HepG2 (cell line): Measurements from ENCODE around the gene SI. TPM values are rescaled to one million over a fixed set of nuclear protein-coding genes. Genes with fewer than 3 reads are reported as not detected.

ENCODE experiments used
- ATAC-seq: fragments of 200-7000 bp; cut with Tn5 transposase; 3 replicates; pipeline ENCODE4 v1.9.1; 2020; ENCODE audit warnings: mild to moderate bottlenecking, moderate library complexity
- BruUV-seq: library from RNA; stranded (reverse); fragments of 400-500 nt; replicated peaks from 2 replicates; lab custom pipeline; 2021; lab: Mats Ljungman, UMichigan
- CTCF ChIA-PET: fragments of 300-600 bp; formaldehyde crosslinking; extraction: SDS; loops from one replicate; lab custom pipeline; 2021; ENCODE audit warnings: low total read pairs, inconsistent platforms, low intra/inter-chr PET ratio; lab: Yijun Ruan, JAX
- POLR2A ChIA-PET: fragments of 350-600 bp; sonication (Branson Sonifier 250); formaldehyde crosslinking; loops from one replicate; lab custom pipeline; 2020; ENCODE audit warnings: antibody characterized with exemption, inconsistent platforms; lab: Yijun Ruan, JAX
- DNase-seq: peaks from one replicate; pipeline ENCODE4 v3.0.0-alpha.2; 2015; ENCODE audit warnings: low spot score
- FAIRE-seq: peaks from 3 replicates; lab custom pipeline; 2011; peaks lifted over from hg19 to GRCh38; lab: Jason Lieb, UNC
- H2AFZ ChIP-seq: one replicate; pipeline ENCODE4 v1.6.1; 2011; ENCODE audit warnings: low read length, inconsistent platforms
- H3K27ac ChIP-seq: fragments of 300-600 bp; 3 replicates; pipeline ENCODE4 v1.8.0; 2011; ENCODE audit warnings: mixed run types, mild to moderate bottlenecking, mixed read lengths, low read length, inconsistent platforms; ENCODE audit not compliant: insufficient read depth; ENCODE audit errors: extremely low read length
- H3K27me3 ChIP-seq, 2 experiments: fragments of 200-600 bp in 1 of 2; 2 replicates in 1 of 2; 3 replicates in 1 of 2; pipeline versions ENCODE4 v1.6.0 to v1.8.0; 2011; ENCODE audit warnings: low read length in 2 of 2, mild to moderate bottlenecking in 2 of 2, moderate library complexity in 2 of 2, inconsistent platforms in 1 of 2; ENCODE audit not compliant: insufficient read depth in 2 of 2, control insufficient read depth in 1 of 2
- H3K36me3 ChIP-seq, 2 experiments: fragments of 200-600 bp in 1 of 2; replicated peaks in 1 of 2; 2 replicates in 1 of 2; 3 replicates in 1 of 2; pipeline versions ENCODE4 v1.5.1 to v1.8.0; 2011; ENCODE audit warnings: low read length in 2 of 2, inconsistent platforms in 1 of 2; ENCODE audit not compliant: insufficient read depth in 2 of 2, control insufficient read depth in 1 of 2
- H3K4me1 ChIP-seq: 2 replicates; pipeline ENCODE4 v1.5.1; 2012; ENCODE audit warnings: low read length, inconsistent platforms; ENCODE audit not compliant: insufficient read depth
- H3K4me2 ChIP-seq: 2 replicates; pipeline ENCODE4 v1.6.0; 2011; ENCODE audit warnings: low read depth, low read length, inconsistent platforms
- H3K4me3 ChIP-seq, 3 experiments: fragments of 200-600 bp in 1 of 3; sonication (generic), shearing (Covaris generic) in 1 of 3; replicated peaks in 1 of 3; 2 replicates each; pipeline ENCODE4 v1.5.1; 2011 to 2016; ENCODE audit warnings: low read length in 3 of 3, inconsistent platforms in 2 of 3, low read depth in 2 of 3, mild to moderate bottlenecking in 2 of 3, control low read depth in 1 of 3, mixed read lengths in 1 of 3; ENCODE audit not compliant: insufficient read depth in 1 of 3
- H3K79me2 ChIP-seq: one replicate; pipeline ENCODE4 v1.6.1; 2011; ENCODE audit warnings: low read length, inconsistent platforms; ENCODE audit not compliant: insufficient read depth
- H3K9ac ChIP-seq: 2 replicates; pipeline ENCODE4 v1.6.0; 2011; ENCODE audit warnings: mild to moderate bottlenecking, low read depth, low read length, inconsistent platforms; ENCODE audit not compliant: insufficient read depth
- H3K9me3 ChIP-seq: 2 replicates; pipeline ENCODE4 v1.5.1; 2012; ENCODE audit warnings: mild to moderate bottlenecking, low read length
- H4K20me1 ChIP-seq: 2 replicates; pipeline ENCODE4 v1.6.0; 2011; ENCODE audit warnings: inconsistent platforms, mild to moderate bottlenecking, low read length, moderate library complexity; ENCODE audit not compliant: insufficient read depth
- AKAP8 ChIP-seq: sonication (generic); formaldehyde crosslinking; IDR thresholded peaks from 2 replicates; pipeline ENCODE4 v1.5.1; 2020; ENCODE audit warnings: mild to moderate bottlenecking, missing genetic modification reagents
- BORCS8-MEF2B ChIP-seq: sonication (generic); formaldehyde crosslinking; IDR thresholded peaks from 2 replicates; pipeline ENCODE4 v1.8.0; 2022; ENCODE audit warnings: mild to moderate bottlenecking, missing genetic modification reagents
- ELF4 ChIP-seq: sonication (generic); formaldehyde crosslinking; IDR thresholded peaks from 2 replicates; pipeline ENCODE4 v1.5.0; 2020; ENCODE audit warnings: missing genetic modification reagents, mild to moderate bottlenecking, moderate library complexity, borderline replicate concordance
- MAZ ChIP-seq, 2 experiments: sonication (generic) in 1 of 2; formaldehyde crosslinking in 1 of 2; IDR thresholded peaks; 2 replicates each; pipeline versions ENCODE4 v1.5.0 to v1.6.1; 2012 to 2020; ENCODE audit warnings: low read depth in 2 of 2, mild to moderate bottlenecking in 2 of 2, borderline replicate concordance in 1 of 2, improper control_type of control experiment in 1 of 2, low read length in 1 of 2, missing genetic modification reagents in 1 of 2, moderate library complexity in 1 of 2
- PHF5A ChIP-seq: IDR thresholded peaks from one replicate; pipeline ENCODE4 v1.6.1; 2018; ENCODE audit warnings: low read depth, missing genetic modification reagents; ENCODE audit not compliant: unreplicated experiment
- ZKSCAN1 ChIP-seq: fragments of 150-350 bp; IDR thresholded peaks from 2 replicates; pipeline ENCODE4 v1.6.1; 2014; ENCODE audit warnings: low read length
- ZNF143 ChIP-seq: sonication (generic); formaldehyde crosslinking; IDR thresholded peaks from 2 replicates; pipeline ENCODE4 v1.4.0; 2020; ENCODE audit warnings: missing genetic modification reagents
- ZNF282 ChIP-seq: fragments of 450-650 bp; IDR thresholded peaks from 2 replicates; pipeline ENCODE4 v1.6.1; 2018; ENCODE audit not compliant: partially characterized antibody
- WGBS: methylation state at CpG from one replicate; pipeline ENCODE4 v1.1.6; 2017; ENCODE audit warnings: low lambda C conversion rate; 5-methylcytosine and 5-hydroxymethylcytosine counted together
- in situ Hi-C: cut with HindIII; loops from 2 replicates; pipeline ENCODE4 v1.10.0; 2017; ENCODE audit warnings: low pct_unique_long_range_greater_than_20kb; ENCODE audit not compliant: extremely low pct_ligation_motif_present
- intact Hi-C: fragments of 100-400 bp; cut with micrococcal nuclease; formaldehyde crosslinking; loops from one replicate; pipeline ENCODE4 v1.10.0; 2022; ENCODE audit not compliant: unreplicated experiment
- polyA plus RNA-seq, 8 experiments: library from polyadenylated mRNA; depleted of rRNA in 3 of 8; stranded (reverse) in 7 of 8; unstranded in 1 of 8; fragments of >200 nt; fragmentation: Illumina TruSeq in 4 of 8; extraction: Trizol in 4 of 8; gene quantifications; 2 replicates each; pipeline versions ENCODE4 v1.2.1 to v1.2.3, GENCODE V29; 2011 to 2016; ENCODE audit warnings: low read depth in 4 of 8, missing spikeins in 1 of 8, mixed read lengths in 1 of 8; ENCODE audit not compliant: insufficient read depth in 1 of 8
- total RNA-seq, 5 experiments: library from RNA; depleted of rRNA; stranded (reverse); fragments of >200 nt; fragmentation: Illumina TruSeq; extraction: Trizol; gene quantifications; 2 replicates each; pipeline ENCODE4 v1.2.3, GENCODE V29; 2016; ENCODE audit warnings: low read depth in 1 of 5
- TF ChIP-seq, protein P1 (sequence below): sonication (generic); formaldehyde crosslinking; IDR thresholded peaks from 2 replicates; pipeline ENCODE4 v1.4.0; 2020; ENCODE audit warnings: mild to moderate bottlenecking, missing genetic modification reagents
- TF ChIP-seq, protein P2 (sequence below): sonication (generic); formaldehyde crosslinking; IDR thresholded peaks from 2 replicates; pipeline ENCODE4 v1.5.0; 2020; ENCODE audit warnings: mild to moderate bottlenecking, missing genetic modification reagents
- TF ChIP-seq, protein P3 (sequence below): IDR thresholded peaks from 2 replicates; pipeline ENCODE4 v1.6.1; 2016; ENCODE audit warnings: control low read depth

SI gene
- total and polyA plus RNA-seq, 2 of the 13 experiments (the other 11 are each of a cell fraction or from before 2014, with no cell fraction given): not detected

DNA sequence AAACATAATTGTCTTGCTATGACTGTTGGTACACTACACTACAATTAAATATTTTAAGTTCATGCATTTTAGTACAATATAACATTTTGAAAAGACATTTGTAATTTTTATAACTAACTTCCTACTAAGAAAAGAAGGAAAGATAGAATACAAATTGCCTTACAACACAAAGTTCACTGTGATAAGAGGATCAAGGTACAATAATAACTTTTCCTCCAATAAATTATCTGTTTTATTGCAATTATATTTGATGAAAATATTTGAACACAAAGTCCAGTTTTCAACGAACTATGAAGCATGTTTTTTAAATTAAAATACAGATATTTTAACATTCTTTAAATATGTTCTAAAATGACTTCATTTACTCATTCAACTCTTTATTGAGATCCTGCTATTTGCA is 33.1 kb upstream of the SI start:
- Histone ChIP-seq H3K9ac (no peak overlapping the region), H2AFZ (no peak overlapping the region), H3K4me3 (no peak overlapping the region), H3K27ac (no peak overlapping the region), H4K20me1 (no peaks in the 10 kb centered on the region), H3K79me2 (no peaks in the 10 kb centered on the region), H3K9me3 (no peaks in the 10 kb centered on the region), H3K27me3 (no peaks in the 10 kb centered on the region), H3K4me2 (no peak overlapping the region), H3K36me3 (no peaks in the 10 kb centered on the region), H3K4me1 (no peaks in the 10 kb centered on the region)
- POLR2A ChIA-PET: no interaction called here
- CTCF ChIA-PET: no interaction called here
- intact Hi-C loops: no loop called here
- BruUV-seq: no TSS peak
- FAIRE-seq: no peak
- 0% methylated on average over 1 of the region's 1 CpG for WGBS
- ATAC-seq: no peak
- in situ Hi-C loops: no loop called here
- TF ChIP-seq, protein P1, sequence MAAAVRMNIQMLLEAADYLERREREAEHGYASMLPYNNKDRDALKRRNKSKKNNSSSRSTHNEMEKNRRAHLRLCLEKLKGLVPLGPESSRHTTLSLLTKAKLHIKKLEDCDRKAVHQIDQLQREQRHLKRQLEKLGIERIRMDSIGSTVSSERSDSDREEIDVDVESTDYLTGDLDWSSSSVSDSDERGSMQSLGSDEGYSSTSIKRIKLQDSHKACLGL (CRISPR knock-in tag): no peak
- TF ChIP-seq MAZ (IDR thresholded peaks at IDR 0.05; ENCODE audit: borderline replicate concordance, low read depth, low read length) (no peak), MAZ (CRISPR knock-in tag; IDR thresholded peaks at IDR 0.05; ENCODE audit: low read depth) (no peak), ZKSCAN1 (no peak), BORCS8-MEF2B (CRISPR knock-in tag) (no peak), ZNF282 (no peak), PHF5A (CRISPR knock-in tag) (no peak), ELF4 (CRISPR knock-in tag) (no peak), ZNF143 (no peak), AKAP8 (no peak)
- TF ChIP-seq, protein P2, sequence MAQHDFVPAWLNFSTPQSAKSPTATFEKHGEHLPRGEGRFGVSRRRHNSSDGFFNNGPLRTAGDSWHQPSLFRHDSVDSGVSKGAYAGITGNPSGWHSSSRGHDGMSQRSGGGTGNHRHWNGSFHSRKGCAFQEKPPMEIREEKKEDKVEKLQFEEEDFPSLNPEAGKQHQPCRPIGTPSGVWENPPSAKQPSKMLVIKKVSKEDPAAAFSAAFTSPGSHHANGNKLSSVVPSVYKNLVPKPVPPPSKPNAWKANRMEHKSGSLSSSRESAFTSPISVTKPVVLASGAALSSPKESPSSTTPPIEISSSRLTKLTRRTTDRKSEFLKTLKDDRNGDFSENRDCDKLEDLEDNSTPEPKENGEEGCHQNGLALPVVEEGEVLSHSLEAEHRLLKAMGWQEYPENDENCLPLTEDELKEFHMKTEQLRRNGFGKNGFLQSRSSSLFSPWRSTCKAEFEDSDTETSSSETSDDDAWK (CRISPR knock-in tag): no peak
- TF ChIP-seq, protein P3, sequence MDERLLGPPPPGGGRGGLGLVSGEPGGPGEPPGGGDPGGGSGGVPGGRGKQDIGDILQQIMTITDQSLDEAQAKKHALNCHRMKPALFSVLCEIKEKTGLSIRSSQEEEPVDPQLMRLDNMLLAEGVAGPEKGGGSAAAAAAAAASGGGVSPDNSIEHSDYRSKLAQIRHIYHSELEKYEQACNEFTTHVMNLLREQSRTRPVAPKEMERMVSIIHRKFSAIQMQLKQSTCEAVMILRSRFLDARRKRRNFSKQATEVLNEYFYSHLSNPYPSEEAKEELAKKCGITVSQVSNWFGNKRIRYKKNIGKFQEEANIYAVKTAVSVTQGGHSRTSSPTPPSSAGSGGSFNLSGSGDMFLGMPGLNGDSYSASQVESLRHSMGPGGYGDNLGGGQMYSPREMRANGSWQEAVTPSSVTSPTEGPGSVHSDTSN (CRISPR knock-in tag): no peak
- DNase-seq: no peak
